NCI-H2196 (cell line): ENCODE results near the gene SOX9.
"Not testable (repeated sequence)": the region's sequence is repeated elsewhere in the genome, so short reads cannot be mapped to it uniquely, and the experiment has no call there.

Source experiments
- DNase-seq: peaks from one replicate; lab custom pipeline; 2025; ENCODE audit not compliant: unreplicated experiment; lab: John Stamatoyannopoulos, UW

The SOX9 gene

DNA sequence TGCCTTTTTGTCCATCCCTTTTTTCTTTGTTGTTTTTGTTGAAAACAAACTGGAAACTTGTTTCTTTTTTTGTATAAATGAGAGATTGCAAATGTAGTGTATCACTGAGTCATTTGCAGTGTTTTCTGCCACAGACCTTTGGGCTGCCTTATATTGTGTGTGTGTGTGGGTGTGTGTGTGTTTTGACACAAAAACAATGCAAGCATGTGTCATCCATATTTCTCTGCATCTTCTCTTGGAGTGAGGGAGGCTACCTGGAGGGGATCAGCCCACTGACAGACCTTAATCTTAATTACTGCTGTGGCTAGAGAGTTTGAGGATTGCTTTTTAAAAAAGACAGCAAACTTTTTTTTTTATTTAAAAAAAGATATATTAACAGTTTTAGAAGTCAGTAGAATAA lies 4.9 kb downstream of the SOX9 start:
- no peak for DNase-seq

DNA sequence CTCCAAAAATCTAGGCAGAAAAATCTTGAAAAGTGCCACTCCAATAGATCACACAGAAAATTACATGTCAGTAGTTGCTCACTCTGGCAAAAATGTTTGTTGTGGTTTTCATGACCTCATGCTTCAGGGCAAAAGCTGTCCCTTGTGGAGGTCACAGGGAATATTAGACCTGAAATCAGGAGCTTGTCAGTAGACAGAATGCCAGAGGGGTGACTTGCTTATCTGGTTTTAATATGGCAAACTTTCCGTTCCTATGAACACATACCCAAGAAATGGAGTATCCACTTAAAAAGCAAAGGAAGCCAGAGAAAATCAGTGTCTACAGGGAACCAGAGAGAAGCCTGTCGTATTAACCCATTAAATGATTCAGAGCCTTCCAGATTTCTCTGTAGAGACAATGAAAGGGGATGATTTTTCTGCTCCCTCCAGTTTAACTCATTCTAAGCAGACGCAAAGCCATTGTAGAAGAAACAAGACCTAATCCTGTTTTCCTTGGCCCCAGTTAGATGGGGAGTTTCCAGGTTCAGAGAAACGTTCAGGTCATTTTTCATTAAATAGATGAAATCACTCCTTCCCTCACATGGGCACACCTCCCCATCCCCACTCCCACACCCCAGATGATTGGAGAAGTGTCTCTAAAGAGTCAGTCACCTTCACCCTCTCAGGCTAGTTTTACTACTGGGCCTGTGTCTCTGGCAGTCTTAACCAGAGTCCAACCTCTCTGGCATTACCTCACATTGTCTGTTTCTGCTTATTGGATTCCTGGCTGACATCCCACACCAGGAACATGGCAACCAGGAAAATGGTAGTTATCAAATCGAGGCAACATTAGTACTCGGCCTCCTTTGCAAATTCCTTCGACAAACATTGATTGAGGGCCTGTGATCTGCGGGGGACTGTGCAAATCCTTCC lies 6.0 kb downstream of the SOX9 start:
- DNase-seq, result peak; percentile 69

DNA sequence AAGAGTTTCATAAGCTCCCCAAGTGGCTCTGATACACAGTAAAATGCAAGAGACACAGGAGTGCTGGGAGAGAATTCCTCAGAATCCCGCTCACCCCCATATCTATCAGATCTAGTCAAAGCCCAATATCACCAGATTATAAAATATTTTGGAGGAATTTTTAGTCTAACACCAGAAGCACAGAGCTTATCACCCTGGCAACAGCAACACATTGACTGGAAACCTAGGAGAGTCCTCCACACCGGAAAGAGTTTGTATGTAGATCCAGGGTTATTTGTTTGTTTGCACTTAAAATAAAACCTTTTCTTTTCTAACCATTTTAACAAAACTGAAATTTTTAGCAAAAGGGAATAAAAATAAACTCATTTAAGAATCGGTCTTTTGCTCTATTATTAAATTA lies 7.2 kb downstream of the SOX9 start:
- DNase-seq, result no peak

DNA sequence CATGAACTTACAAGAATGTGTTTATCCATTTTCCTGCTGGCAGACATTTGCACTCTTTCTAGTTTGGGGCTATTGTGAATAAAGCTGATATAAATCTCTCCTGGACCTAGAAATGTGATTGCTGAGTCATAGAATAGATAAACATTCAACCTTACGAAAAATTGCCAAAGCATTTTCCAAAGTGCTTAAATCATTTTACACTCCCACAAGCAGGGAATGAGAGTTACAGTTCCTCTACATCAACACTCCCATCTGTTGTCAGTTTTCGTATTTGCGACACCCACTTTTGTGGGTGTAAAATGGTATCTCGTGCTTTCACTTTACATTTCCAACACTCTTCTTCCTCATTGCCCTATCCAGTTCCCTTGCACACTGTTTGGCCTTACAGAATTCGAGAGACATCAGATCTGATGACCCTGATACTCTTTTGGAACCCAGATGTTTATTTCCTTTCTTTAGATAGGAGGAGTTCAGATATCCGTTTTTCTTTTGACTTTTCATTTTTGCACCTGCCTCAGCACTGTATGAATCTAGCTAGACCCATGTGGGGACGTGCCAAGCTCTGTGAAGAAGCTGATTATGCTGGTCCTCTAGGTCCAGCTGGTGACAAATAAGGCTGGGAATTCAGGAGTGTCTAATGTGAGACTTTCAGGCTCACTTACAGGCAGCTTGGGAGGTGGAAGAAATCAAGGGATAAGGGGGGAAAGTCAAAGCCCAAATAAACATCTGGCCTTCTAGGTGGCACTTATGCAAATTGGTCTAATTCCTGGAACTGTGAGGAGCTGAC lies 14.0 kb downstream of the SOX9 start:
- no peak for DNase-seq

DNA sequence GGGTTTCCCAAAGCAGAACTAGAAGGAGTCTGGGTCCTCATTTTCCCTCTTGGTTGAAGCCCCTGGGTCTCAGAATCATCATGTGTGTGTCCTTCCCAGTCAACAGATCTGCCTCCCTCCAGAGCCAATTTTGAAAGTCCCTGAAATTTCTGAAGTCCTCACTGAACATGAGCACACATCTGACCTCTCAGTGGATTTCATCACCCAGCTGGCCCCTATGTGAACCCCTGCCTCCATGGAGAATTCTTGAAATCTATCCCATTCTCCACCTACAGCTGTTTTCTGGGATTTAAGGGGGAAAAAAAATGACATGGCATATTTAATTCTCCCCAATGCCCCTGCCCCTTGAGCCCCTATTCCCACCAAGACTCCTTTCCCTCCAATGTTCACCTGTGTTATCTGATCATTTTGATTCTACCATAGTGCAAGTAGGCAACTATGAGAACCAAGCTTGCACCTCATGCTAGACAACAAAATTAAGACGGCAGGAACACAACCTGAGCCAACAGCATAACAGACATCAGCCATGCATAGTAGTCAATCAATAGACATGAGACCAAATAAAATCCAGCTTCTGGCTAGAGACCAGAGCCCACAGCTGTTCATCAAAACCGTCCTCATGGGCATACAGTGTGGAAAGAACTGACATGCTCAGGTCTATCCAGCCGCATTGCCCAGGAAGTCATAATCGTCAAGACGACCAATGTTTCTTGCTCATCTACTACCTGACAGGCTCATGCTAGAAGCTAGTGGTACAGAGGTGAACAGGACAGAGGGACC lies 14.9 kb downstream of the SOX9 start:
- no peak for DNase-seq

DNA sequence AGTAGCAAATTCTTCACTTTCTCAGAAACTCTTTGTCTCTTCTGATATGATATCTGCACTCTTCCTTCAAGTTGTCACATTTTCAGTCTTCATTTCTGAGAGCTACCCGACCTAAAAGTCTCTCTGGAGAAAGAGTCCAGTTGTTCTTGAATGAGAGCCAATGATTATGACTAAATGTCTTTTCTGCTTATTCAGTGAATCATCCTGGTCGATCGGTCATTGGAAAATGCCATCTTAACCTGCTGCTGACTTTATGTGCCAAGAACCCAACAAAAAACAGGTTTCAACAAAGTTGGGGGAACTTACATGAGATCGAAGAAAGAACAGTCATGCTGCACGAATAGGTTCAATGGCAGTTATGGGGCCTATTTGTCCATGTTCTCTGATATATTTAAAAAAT lies 15.9 kb downstream of the SOX9 start:
- no peak for DNase-seq

DNA sequence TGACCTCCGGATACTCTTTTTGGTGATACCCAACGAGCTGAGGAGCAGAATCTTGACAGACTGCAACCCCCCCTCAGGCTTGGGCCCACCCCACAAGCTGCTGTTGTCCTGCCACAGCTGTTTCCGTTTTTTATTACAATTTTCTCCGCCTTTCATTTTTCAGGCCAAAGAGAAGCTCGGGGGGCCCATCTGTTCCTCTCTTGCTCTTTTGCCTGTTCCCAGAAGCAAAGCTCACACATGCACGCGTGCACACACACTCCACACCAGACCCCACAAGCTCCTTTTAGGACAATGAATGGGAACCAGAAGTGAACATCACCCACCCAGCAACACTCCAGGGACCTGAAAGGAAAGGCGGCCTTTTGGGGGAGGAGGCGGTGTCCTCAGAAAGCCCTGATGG lies 16.3 kb downstream of the SOX9 start:
- DNase-seq, result no peak

DNA sequence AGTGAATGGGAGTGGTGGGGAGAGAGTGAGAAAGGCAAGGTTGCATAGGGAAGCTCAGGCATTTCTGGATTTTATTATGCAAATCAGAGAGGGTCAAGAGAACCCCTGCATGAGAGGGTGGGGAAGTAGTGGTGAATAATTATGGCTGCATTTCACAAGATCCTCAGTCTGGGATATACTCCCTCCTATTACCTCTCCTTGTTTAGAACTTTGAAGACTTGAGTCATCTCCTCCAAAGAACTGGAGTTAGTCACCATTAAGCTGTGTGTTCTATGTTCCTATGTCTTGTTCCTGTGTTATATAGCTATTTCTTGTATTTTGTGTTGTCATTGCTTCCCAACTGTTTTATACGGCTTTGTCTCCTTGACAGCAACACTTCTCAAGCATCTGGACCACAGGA lies 18.4 kb downstream of the SOX9 start:
- DNase-seq, result no peak

DNA sequence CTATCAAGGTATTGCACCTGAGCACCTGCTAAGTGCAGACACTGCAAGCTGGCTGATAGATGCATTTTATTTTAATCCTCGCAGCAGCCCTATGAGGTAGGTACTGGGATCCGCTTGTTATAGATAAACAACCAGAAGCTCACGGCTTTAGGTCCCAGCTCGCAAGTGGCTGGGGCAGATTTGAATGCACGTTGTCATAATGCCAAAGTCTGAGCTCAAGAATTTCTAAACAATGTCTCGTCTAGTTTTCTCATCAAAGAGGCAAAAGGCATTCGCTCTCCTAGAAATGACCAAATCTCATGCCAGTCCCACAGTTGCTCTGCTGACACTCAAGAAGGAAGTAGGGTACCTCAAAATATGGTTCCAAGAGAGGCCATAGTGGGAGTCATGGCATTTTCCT lies 20.5 kb downstream of the SOX9 start:
- no peak for DNase-seq

DNA sequence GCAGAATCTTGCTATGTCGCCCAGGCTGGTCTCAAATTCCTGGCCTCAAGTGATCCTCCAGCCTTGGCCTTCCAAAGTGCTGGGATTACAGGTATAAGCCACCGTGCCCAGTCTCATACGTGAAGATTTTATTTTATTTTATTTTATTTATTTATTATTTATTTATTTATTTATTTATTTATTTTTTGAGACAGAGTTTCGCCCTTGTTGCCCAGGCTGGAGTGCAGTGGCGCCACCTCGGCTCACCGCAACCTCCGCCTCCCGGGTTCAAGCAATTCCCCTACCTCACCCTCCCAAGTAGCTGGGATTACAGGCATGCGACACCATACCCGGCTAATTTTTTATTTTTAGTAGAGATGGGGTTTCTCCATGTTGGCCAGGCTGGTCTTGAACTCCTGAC lies 21.3 kb downstream of the SOX9 start:
- not testable (repeated sequence) for DNase-seq

DNA sequence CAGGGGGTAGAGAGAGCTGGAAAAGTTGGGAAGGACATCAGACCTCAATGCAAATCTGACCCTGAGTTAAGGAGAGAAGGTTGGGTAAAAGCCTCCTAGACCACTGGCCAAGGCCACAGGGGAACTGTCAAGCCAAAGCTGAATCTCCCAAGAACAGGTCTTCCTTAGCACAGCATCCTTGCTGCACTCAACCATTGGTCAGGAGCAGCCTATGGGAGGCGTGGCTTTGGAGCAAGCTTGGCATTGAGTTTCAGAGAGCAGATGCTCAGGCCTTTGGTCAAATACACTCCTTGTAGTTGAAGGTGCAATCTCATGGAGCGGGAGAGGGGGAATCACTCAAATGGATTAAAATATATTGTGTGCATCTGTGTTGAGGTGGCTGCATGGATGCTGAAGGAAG lies 21.8 kb downstream of the SOX9 start:
- DNase-seq, result peak; percentile 33

DNA sequence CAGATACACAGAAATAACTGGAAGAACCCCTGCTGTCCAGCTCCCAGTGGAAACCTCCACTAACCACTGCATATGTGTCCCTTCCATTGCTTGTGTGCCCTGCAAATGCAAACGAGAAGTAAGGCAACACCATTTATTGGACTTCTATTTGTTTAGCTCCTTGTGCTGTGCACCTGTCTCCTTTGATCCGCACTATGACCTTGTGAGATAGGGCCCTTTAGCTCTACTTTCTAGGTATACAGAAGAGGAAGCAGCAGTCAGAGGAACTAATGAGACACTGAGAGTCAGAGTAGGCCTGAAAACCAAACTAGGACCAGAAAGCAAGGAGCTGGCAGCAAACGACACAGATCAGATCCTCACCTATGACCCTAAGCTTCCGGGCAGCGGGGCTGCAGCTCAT lies 22.4 kb downstream of the SOX9 start:
- peak; percentile 46 for DNase-seq

DNA sequence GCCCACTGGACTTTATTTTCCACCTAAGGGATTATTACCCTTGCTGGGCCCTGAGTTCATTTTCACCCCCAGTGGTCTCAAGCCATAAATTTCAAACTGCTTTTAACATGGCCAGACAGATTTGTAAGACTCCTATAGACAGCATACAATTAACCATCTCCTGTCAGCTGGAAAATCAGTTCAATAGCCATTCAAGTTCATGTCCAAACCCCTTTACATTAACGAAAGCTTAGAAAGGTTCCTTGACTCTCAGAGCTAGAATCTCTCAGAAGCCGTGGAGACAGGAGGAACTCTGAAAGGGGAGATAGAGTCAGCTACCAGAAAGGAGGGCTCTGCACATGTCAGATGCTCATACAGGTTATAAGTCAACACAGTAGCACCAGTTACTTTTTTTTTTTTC lies 23.3 kb downstream of the SOX9 start:
- no peak for DNase-seq

DNA sequence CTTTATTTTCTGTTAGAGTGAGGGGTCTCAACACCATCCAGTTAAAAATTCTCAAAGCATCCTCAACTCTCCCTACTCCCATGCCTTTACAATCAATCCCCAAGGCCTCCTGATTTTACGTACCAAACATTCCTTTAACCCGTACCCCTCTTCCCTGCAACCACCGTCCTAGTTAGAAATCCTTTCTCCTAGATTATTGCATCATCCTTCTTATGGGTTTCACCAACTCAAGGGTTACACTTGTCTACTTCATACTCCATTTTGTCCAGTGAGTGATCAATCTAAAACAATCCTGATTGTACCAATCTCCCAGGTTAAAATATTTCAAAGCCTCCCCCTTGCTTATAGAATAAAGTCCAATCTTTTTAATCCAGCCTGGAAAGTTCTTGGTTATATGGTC lies 24.7 kb downstream of the SOX9 start:
- DNase-seq, result no peak

DNA sequence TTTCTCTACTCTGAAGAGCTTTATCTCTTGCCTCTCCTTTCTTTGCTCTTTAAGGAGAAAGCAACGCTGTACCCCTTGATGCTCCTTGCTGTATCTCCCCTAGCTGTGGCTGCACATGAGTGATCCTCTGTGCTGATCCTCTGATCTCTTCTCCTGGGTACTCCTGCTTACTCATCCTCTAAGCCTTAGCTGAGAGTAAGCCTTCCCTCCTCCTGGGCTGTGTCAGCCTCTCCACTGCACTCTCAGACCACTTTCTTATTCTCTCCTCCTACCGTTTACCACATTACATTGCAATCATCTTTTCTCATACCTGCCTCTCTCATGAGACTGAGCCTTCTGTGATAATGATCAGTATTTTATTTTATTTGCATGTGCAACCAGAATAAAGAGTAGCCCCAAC lies 25.1 kb downstream of the SOX9 start:
- DNase-seq, result no peak

DNA sequence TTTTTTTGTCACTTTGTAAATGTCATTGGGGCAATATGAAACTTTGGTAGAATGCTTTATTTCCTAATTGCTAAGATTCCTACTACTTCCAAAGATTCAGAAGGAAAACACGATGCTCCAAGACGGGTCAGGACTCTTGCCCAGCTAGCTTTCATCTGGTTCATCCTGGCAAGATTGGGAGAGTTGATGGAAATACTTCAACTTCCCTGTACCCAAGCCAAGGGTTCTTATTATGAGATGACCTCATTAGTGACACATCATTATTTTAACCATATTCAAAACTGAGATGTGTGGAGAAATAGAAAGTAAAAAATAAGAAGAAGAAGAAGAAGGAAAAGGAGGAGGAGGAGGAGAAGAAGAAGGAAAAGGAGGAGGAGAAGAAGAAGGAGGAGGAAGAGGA lies 25.6 kb downstream of the SOX9 start:
- DNase-seq, result no peak

DNA sequence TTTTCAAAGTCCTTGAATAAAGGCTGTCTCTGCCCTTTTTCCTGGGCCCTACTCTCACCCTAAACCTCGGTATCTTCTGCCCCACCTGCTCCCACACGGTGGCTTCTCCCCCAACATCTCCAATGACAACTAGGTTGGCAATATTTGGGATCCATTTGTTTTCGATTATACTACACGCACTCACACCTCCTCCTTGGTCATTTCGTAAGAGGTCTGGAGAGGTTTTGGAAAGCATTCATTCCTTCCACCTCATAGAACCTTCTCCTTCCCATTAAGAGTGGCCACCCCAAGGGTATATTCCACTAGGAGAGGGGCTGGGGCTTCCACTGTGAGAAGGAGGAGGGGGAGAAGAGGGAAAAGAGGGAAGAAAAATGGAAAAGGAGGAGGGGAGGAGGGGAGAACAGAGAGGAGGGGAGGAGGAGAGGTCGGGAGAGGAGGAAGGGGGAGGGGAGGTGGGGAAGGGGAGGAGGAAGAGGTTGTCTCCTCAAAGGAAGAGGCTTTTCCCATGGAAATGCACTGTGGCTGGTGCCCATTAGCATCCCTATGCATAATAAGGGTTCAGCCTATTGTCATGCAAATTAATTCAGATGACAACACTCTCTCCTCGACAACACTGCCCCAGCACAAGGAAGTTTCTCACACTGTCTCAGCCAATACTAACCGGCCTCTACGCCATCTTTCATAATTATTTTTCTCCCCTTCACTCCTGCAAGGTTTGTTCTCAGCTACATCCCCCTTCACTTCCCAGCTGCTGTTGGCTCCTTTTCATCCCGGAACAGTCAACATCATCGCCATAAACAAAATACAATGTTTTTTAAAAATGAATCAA lies 30.0 kb downstream of the SOX9 start:
- DNase-seq, result peak; percentile 66

DNA sequence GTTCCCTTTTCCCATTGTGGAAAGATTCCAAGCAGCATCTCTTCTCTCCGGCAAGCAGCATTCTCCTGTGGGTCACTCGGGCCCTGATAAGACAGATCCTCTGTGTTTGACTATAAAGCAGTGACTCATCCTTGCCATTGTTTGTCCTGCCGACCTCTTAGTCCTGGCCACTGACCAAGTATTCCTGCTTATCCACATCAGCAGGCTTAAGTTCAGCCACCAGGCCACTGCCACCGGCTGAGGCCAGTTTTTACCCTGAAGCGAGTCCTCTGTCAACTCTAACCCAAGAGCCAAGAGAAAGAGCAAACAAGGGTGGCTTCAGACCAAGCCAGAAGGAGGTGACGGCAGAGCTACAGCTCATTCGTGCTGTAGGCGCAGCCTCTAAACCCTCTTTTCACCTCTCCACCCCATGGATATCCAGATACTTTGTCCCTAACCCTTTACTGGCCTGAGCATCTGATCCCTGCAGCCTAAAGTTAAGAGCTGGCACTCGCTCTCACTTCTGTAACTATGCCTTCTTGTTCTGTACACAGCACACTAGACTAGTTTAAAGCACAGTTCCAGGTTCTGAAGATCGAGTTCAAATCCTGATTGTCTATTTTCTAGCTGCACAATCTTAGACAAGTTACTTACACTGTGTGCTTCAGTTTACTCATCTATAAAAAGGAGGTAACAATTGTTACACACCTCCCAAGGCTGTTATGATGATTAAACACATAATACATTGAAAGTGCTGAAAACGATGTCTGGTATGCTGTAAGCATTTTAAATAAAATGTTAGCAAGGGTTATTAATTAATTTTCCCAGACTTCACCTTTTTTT lies 31.0 kb downstream of the SOX9 start:
- peak; percentile 96 for DNase-seq

DNA sequence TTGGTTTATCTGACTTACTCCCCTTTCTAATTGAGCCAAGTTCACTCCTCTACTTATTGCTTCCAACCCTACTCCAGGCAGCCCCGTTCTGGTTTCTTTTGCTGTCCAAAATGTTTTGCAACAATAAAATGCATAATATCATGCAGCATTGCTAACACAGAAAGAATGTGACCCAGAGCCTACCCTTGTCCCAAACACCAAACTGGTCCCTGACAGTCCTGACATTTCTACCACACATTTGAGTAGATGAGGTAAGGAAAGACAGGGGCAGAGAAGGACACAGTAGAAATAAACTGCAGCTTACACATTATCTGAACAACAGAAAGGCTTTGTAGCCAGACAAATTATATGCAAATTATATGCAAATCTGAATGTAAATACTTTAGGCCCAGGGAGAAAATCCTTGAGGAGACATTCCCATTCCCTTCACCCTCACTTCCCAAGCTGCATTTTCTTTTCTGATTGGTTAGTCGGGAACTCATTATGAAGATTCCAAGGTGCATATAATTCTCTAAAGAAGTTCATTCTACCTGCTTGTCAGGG lies 31.6 kb downstream of the SOX9 start:
- no peak for DNase-seq
